ENCODE data around the gene TNK2. TPM values are rescaled to one million over a fixed set of nuclear protein-coding genes. Genes with fewer than 3 reads are reported as not detected.

The TNK2 gene
- total RNA-seq, 1 experiment from 2014 or later, result 212 TPM

DNA sequence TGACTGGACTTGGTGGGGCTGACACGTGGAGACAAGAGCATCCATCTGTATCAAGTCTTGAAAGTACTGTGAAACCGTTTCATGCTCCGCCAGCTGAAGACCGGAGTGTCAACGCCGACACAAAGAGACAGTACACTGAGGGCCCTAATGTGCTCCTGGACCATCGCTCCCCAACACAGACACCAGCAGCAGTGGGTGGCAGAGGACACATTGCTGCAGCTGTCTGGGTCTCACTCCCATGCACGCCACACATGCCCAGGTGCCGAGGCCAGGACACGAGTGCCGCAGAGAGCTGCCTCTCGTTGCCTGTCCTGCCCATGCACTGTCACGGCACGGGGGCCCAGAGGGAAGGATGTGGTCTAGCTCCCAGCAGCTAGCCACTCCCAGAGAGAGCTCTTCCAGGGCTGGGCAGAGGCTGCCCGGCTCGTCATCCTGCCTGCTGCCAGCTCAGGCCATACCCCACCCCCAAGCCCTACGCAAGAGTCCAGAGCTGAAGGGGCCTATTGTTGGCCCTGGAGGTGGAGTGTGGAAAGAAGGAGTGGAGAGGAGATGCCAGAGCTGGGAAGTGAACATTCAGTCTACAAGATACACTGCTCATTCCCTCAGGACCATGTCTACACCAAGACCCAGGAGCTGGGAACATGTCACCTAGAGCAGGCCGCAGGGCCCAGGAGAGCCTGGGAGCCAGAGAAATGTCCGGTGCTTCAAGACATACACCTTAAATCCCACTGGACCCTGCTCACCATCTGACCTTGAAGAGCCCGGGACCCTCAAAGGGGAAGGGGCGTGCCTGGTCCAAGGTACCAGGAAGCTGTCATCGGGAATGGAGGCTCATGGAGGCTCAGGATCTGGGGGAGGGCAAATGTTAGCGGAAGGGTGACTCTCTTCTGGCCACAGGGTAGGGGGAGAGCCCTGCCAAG is 7.7 kb downstream of the TNK2 start:
- no peak for DNase-seq (ENCODE audit: low spot score)

DNA sequence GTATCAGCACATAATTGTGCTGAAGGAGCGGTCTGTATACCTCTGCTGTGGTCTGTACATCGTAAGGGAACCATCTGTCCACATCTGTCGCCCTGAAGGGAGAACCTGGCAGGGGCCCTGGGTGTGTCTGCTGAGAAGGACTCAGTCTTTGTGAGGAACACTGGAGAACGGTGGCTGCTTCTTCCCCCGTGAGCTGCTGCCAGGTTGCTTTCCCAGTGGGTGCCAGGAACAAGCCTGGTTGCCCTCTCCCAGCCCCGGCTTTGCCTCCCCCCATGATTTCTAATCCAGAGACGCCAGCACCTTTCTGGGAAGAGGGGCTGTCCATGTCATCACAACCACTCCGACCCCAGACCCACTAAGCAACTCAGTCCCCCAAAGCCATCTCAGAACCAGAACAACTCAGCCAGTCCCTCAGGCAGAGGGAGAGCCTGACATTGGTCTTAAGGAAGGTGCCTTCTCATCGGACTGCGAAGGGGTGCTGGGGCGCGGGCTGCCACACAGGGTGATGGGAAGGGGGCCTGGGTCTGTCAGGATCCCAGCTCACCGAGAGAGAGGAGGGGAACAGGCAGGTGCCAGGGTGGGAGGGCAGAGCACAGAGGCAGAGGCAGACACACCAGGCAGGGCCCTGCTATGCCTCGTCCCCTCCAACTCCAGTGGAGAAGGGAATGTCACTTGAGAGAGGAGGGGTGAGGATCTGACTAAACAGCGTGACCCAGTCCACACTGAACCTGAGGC is 8.5 kb downstream of the TNK2 start:
- no peak for DNase-seq (ENCODE audit: low spot score)

DNA sequence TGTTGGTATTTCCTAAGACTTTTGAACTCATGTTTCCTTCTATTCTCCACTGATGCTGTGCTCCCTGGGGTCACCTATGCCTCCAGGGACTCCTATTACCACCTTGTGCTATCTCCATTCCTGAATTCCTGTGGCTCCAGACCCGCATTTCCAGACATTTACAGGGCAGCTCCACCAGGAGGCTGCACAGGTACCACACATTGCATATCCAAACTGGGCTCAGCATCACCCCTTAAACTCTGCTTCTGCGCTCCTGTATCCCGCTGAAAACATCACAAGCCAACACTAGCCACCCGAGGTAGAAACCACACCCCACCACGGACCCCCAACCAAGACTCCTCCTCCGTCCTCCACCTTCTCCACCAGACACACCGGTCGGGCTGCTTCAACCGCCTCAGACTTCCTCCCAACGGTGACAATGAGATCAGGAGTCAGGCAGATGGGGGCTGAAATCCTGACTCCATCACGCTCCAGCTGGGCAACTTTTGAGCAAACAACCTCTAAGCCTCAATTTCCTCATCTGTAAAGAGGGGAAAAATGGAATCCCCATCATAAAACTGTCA is 10.4 kb downstream of the TNK2 start:
- DNase-seq (ENCODE audit: low spot score), result no peak

DNA sequence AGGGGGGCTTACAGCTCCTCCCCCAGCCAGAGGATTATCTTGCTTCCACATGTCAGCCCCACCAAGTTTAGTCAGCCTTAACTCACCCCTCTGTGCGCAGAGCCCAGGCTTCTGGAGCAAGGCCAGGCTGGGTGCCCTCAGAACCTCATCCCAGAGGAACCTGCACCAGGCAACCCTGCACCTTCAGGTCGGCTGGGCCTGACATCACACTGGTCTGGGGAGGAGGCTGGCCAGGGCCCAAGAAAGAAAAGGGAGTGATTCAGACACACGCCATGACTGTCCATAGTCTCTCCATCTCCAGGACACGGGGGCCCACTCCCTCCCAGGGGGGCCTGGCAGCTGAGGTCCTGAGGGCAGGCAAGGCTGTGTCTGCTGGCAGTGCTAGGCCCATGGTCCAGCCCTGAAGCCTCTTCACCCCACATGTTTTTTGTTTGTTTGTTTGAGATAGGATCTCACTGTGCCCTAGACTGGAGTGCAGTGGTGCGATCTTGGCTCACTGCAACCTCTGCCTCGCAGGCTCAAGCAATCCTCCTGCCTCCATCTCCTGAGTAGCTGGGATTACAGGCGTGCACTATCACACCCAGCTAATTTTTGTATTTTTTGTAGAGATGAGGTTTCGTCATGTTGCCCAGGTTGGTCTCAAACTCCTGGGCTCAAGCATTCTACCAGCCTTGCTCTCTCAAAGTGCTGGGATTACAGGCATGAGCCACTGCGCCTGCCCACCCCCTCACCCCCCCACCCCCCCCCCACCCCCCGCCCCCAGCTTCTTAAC is 11.1 kb downstream of the TNK2 start:
- peak; percentile 47 for DNase-seq (ENCODE audit: low spot score)

DNA sequence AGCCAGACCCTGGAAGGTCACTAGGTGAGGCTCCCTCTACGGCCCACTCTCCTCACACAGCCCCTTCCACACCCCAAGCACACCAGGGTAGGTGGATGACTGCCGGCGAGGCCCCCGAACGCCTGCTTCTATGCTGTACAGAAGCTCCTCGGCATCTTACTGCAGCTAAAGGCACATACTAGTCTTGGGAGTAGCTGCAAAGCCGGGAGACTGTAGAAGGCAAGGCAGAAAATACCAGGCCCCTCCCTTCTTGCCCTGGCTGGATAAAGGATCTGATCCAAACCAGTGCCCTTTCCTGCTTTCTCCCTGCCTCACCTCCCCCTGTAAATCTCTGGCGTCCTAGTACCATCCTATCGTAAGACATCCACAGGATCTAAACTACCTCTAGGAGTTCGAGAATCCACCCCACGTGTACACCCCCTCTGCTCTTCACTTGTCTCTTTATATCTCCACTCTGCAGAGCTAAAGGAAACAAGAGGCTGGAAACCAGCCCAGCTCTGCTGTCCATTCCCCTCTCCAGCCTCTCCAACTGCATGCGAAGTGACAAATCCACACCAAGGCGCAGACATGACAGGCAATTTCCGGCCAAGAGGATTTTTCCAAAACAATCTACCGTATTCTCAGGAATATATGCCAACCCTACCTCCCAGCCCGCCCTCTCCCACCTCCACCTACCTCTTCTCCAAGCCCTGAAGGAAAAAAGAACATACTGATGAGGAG is 11.8 kb downstream of the TNK2 start:
- DNase-seq (ENCODE audit: low spot score), result peak; percentile 70

DNA sequence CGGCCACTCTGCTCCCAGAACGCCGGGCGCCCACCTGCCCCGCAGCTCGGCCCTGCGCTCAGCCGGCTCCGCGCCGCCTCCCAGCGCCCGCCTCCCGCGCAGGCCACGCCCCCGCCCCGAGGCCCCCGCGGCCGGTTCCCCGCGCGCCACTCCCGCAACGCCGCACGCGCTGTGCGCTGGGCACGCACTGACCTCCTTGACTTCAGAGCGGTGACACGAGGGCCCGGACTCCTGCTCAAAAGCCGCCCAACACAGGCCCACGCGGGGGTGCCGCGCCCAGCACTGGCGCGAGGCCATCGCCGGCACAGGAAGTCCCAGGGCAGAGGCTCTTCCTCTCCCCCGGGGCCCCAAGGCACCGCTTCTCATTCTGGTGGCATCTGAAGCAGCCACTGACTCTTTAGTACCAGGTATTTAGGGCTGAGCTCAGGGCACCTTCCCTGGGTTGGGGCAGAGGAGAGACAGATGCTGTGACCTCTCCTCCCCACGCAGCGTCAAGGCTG is 12.4 kb downstream of the TNK2 start:
- DNase-seq (ENCODE audit: low spot score), result peak; percentile 47

DNA sequence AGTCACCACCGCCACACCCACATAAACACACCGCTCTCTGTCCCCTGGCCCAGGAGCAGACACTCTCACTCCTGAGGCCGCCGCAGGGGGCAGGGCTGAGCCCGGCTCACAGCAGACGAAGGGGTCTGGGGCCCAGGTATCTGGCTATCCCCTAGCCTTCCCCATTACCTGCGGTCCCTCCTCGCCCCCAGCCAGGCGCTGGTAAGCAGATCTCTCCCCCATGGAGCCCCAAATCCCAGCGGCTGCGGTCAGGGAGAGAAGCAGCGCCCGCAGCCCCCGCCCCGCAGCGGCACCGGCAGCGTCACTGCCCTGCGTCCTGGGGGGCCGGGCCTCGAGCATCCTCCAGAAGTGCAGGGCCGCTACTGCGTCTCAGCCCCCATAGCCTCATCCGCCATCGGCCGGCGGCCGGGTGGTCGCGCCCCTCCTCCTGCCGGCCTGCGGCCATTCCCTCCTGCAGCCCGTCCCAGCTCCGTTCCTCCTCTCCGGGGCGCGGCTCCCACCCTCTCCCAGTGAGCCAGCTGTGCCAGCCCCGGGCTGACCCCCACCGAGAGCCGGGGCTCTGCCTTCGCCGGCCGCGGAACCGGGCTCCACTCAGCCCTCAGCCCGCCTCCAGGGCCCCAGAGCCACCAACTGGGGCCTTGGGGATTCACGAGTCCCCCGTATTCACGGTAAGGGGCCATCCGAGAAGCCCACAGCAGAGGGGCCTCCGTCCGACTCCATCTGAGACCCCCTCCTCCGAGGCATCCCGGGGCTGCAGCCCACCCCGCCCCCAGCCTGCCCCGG is 13.1 kb downstream of the TNK2 start:
- no peak for DNase-seq (ENCODE audit: low spot score)

DNA sequence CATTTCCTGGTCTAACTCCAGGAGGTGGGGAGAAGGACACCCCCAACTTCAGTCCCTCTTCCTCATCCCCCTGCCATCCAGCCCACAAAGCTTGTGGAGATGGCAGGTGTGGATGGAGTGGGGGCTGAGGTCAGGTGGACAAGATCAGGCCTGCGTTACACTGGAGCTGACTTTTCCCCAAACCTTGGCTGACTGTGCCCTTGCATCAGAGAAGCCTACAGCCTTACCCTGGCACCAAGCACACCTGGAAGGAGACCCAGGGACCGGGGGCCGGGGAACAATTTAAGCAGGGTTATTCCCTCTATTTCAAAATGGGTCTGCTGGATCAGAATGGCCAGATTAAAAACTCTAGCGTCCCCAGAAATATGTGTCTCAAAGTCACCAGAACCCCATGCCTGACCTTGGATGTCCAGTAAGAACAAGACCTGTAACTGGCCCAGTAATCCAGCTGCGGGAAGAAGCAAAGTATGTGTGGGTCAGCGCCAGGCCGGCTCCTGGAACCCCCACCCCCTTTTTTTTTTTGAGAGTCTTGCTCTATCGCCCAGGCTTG is 14.4 kb downstream of the TNK2 start:
- no peak for DNase-seq (ENCODE audit: low spot score)

DNA sequence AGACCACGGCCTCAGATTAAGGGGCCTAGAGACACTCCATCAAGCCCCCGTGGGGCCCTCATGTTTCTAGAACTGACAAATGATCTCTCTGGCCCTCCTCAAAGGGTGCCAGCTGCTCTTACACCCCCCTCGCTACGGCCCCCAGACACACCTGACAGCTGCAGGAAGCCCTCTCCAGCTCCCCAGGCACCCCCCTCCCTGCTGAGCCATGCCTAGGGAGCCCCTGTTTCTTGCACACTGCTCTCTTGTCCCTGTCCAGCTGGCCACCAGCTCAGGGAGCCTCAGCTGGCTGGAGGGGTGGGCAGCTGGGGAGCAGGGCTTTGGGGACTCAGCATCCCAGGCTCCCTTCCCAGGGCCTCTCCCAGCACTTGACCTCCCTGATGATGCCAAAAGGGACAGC is 14.8 kb downstream of the TNK2 start:
- no peak for DNase-seq (ENCODE audit: low spot score)

DNA sequence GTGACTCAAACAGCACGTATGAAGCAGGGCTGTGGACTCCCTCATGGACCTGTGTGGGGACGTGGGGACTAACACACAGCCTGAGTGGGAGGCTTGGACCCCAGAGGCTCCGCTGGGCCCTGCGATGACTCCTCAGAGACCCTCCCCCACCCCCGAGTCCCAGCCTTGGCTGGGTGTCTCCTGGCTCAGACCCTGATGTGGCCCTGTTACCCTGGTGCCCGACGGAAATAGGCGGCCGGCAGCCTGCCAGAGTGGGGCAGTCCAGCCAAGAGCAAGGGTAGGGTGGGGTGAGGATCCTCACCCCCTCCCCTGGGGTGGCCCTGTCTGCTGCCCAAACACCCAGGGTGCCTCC is 15.3 kb downstream of the TNK2 start:
- DNase-seq (ENCODE audit: low spot score), result no peak

DNA sequence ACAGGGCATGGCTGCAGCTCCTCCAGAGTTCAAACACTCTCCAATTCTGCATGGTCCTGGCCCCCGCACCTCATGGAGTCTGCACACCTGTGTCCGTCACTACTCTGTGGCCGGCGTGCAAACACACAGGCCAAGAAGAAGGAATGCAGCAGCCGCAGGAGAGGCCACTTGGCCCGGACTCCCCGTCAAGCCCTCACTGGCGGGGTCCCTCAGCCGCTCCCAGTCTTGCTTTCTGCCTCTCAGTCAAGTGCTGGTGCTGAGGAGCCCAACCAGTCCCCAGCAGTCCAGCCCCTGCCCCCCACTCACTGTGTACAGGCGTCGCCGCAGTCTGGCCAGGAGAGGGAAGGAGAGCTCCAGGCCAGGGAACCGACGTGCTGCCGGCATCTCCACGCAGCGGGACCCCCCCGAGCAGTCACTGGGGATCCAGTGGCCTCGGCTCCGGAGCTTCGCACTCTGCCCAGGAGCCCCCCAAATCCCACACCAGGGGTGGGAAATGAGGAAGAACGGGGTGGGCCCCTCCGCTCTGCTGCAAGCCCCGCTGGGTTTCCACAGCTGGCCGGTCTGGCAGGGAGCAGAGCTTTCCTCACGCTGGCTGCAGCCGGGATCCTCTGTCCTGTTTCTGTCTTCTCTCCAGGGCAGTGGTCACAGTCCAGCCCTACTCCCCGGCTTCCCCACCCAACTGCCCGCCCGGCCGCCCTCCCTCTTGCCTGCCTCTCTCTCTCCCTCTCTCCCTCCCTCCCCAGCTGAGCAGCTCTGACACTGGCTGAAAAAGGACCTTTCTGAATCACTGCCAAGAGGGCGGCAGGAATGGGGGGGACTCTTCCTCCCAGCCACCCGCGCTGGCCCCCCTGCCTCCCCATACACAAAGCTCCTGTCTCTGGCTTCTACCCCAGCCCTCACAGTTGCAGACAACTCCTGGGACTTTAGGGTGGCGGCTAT is 16.0 kb downstream of the TNK2 start:
- DNase-seq (ENCODE audit: low spot score), result peak; percentile 82

DNA sequence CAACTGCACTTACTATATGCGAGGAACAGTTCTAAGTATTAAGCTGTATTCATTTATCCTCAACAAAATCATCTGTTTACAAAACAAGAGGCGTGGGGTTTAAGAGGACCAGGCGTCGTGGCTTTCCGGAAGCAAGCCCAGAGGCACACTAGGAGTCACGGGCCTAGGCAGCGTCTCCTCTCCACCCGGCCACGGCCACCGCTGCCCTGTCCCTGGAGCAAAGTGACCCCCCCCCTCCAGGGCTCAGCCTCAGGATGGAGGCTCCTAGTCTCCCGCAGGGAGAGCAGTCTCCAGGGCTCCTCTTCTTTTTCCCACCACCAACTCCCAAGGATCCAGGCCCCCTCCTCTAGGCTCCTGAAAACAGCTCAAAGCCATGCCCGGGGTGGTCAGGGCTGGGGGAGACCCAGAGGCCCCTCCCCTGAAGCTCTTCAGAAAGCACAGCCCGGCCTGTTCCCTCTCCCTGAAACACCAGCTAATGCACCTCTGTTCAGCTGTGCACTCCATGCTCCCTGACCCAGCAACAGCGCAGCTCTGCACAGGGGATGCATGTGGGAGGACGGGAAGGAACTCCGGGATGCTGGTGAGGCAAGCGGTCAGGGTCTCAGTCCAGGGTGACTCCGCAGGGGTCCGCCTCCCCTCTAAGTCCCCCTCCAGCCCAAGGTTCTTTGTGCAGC is 16.8 kb downstream of the TNK2 start:
- no peak for DNase-seq (ENCODE audit: low spot score)

DNA sequence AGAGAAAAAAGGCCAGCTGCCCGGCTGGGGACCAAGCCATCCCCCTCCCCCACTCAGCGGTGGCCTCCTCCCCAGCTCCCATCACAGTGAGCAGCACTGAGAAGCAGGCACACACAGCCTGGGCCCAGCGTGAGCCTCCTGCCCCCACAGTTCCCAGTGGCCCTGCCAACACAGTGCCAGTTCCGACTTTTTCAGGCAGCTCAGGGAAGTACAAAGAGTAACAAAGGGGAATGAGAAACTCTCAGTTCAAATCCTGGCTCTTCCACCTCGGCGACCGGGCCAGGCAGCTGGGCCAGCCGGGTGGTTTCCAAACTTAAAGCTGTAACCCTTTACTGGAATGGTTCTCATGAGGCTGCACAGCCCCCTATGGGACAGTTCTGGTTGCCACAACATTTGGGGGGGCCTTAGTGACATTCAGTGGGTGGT is 18.5 kb downstream of the TNK2 start:
- no peak for DNase-seq (ENCODE audit: low spot score)

DNA sequence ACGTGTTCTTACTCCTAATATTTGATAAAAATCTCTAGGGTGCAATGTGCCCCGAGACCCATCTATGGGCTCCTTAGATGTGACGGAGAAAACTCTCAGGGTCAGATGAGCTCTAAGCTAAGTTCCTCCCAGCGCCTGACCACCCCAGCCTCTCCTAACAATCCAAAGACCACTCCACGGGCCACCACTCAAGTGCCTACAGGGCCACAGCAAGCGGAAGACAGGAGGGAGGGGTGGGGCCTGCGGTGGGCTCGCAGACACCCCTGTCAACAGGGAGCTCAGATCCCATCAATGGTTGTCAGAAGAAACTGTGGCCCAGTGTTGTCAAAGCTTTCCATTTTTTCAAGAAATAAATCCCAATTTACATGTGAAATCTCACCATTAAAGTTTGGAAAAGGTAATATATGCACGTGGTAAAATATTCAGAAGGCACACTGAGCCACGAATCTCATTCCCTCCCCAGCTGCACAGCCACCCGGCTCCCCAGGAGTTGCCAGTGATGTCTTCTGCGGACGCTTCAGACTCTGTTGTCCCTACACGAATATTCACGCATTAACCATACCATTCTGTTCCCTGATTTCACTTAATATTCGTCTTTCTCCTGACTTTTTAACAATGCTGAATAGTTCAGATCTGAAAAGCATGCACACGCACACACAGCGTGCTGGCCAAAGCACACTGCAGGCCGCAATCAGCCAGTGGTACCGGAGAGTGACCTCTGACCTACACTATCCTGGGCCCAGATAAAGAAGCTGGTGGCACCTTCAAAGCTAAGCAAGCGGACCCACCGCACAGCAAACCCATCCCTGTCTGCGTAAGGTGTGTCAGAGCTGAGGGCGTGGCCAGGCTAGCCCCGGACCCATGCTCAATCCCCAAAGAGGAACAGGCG is 19.1 kb downstream of the TNK2 start:
- no peak for DNase-seq (ENCODE audit: low spot score)

DNA sequence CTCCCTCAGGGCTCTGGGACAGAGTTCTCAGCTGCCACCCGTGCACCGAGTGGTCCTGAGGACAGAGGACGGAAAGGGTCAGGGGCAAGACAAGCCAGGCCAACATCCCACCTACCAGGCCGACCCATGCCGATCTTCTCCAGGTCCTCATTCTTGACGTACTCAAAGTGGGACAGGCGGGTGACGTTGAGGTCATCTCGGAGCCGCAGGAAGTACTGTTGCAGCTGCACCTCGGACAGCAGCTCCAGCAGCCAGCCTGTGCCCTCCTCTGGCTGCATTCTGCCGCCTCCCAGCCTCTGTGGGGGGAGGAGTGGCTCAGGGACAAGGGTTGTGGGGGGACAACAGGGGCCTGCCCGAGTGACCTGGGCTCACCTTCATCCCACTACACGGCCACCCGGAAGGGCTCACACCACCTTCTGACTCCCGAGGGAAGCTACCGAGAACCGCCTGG is 20.0 kb downstream of the TNK2 start:
- DNase-seq (ENCODE audit: low spot score), result no peak

DNA sequence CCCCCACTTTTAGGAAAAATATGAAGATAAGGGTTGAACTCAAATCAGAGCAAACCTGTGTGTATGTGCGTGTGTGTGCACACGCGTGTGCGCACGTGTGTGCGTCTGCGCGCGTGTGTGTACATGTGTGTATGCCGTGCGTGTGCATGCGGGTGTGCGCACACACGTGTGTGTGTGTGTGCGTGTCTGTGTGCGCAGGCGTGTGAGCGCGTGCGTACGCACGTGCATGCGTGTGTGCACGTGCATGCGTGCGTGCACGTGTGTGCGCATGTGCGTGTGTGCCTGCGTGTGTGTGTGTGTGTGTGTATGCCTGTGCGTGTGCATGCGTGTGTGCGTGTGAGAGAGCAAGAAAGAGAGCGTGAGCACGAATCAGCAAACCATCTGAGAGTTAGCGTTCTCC is 20.7 kb downstream of the TNK2 start:
- no peak for DNase-seq (ENCODE audit: low spot score)

Data from HT-29 (cell line).